PC-3 (cell line): Measurements from ENCODE around the gene SCRN3. TPM values are rescaled to one million over a fixed set of nuclear protein-coding genes. Genes with fewer than 3 reads are reported as not detected.
"Not testable (repeated sequence)": the region's sequence is repeated elsewhere in the genome, so short reads cannot be mapped to it uniquely, and the experiment has no call there.

Experiments used
- ATAC-seq: fragments of 200-7000 bp; cut with Tn5 transposase; 2 replicates; pipeline ENCODE4 v1.9.1; 2020; ENCODE audit warnings: mild to moderate bottlenecking, moderate library complexity
- BruUV-seq: library from RNA; stranded (reverse); fragments of 400-500 nt; replicated peaks from 2 replicates; lab custom pipeline; 2021; lab: Mats Ljungman, UMichigan
- CTCF ChIA-PET: fragments of 300-600 bp; sonication (Branson Sonifier 250); formaldehyde crosslinking; loops from one replicate; lab custom pipeline; 2022; ENCODE audit warnings: antibody characterized with exemption; lab: Charles Lee
- POLR2A ChIA-PET: fragments of 300-600 bp; sonication (Branson Sonifier 250); formaldehyde crosslinking; loops from one replicate; lab custom pipeline; 2022; ENCODE audit warnings: antibody characterized with exemption; ENCODE audit not compliant: unreplicated experiment; lab: Charles Lee
- DNase-seq: peaks from one replicate; pipeline ENCODE4 v3.0.0-alpha.2; 2015
- H2AFZ ChIP-seq: fragments of 300-600 bp; sonication (generic); 2 replicates; pipeline ENCODE4 v1.6.0; 2016; ENCODE audit warnings: antibody characterized with exemption, low read length
- H3F3A ChIP-seq: fragments of 300-600 bp; sonication (generic); one replicate; pipeline ENCODE4 v1.6.0; 2017; ENCODE audit warnings: antibody characterized with exemption, low read length, control low read depth, mild to moderate bottlenecking; ENCODE audit not compliant: unreplicated experiment
- H3K27ac ChIP-seq: fragments of 300-600 bp; sonication (generic); 2 replicates; pipeline ENCODE4 v1.5.1; 2016; ENCODE audit warnings: mild to moderate bottlenecking, low read length
- H3K27me3 ChIP-seq: fragments of 300-600 bp; sonication (generic); 2 replicates; pipeline ENCODE4 v1.6.1; 2016; ENCODE audit warnings: low read length, mixed read lengths
- H3K36me3 ChIP-seq: fragments of 300-600 bp; sonication (generic); 2 replicates; pipeline ENCODE4 v1.6.1; 2016; ENCODE audit warnings: low read depth, mixed run types, low read length, mixed read lengths
- H3K4me1 ChIP-seq: fragments of 300-600 bp; sonication (generic); 2 replicates; pipeline ENCODE4 v1.5.1; 2016; ENCODE audit warnings: low read length; ENCODE audit not compliant: insufficient read depth
- H3K4me2 ChIP-seq: fragments of 300-600 bp; sonication (generic); 2 replicates; pipeline ENCODE4 v1.6.0; 2016; ENCODE audit warnings: low read length
- H3K4me3 ChIP-seq: fragments of 300-600 bp; sonication (generic); 2 replicates; pipeline ENCODE4 v1.5.1; 2016; ENCODE audit warnings: mild to moderate bottlenecking, low read length, mixed read lengths
- H3K79me2 ChIP-seq: fragments of 300-600 bp; sonication (generic); 2 replicates; pipeline ENCODE4 v1.6.1; 2017; ENCODE audit warnings: low read length, mixed read lengths
- H3K9ac ChIP-seq: fragments of 300-600 bp; sonication (generic); 2 replicates; pipeline ENCODE4 v1.6.0; 2016; ENCODE audit warnings: mild to moderate bottlenecking, low read length
- H3K9me2 ChIP-seq: fragments of 300-600 bp; sonication (generic); replicated peaks from 2 replicates; pipeline ENCODE4 v1.6.1; 2016; ENCODE audit warnings: mixed run types, low read length, mixed read lengths
- H3K9me3 ChIP-seq: fragments of 300-600 bp; sonication (generic); 2 replicates; pipeline ENCODE4 v1.6.1; 2016; ENCODE audit warnings: low read length, mixed read lengths
- H4K20me1 ChIP-seq: fragments of 300-600 bp; sonication (generic); 2 replicates; pipeline ENCODE4 v1.6.1; 2016; ENCODE audit warnings: low read length, mixed read lengths
- CTCF ChIP-seq: fragments of 300-600 bp; sonication (generic); conservative IDR thresholded peaks from 2 replicates; pipeline ENCODE4 v1.5.1; 2017; ENCODE audit warnings: antibody characterized with exemption, low read depth, mild to moderate bottlenecking, low read length
- EZH2 ChIP-seq: fragments of 300-600 bp; sonication (generic); IDR thresholded peaks from one replicate; pipeline ENCODE4 v1.6.1; 2017; ENCODE audit warnings: antibody characterized with exemption, mild to moderate bottlenecking, low read length; ENCODE audit not compliant: unreplicated experiment
- EZH2phosphoT487 ChIP-seq: fragments of 300-600 bp; sonication (generic); IDR thresholded peaks from 2 replicates; pipeline ENCODE4 v1.6.1; 2018; ENCODE audit warnings: mild to moderate bottlenecking, antibody characterized with exemption, low read length, borderline replicate concordance
- intact Hi-C: fragments of 100-400 bp; cut with micrococcal nuclease; formaldehyde crosslinking; loops from 2 replicates; pipeline ENCODE4 v1.9.0; 2023
- total RNA-seq: library from RNA; depleted of rRNA; stranded (reverse); fragments of >200 nt; gene quantifications from 2 replicates; pipeline ENCODE4 v1.2.3, GENCODE V29; 2014

Gene SCRN3
- total RNA-seq, 1 experiment from 2014 or later = 26.6 TPM

- no peak overlapping the region for H3K4me2 ChIP-seq
- ATAC-seq = no peak
- CTCF ChIA-PET = no interaction called here
Measured at GRCh38 chr2:174400853-174401252, 5.3 kb downstream of the SCRN3 start.

DNA sequence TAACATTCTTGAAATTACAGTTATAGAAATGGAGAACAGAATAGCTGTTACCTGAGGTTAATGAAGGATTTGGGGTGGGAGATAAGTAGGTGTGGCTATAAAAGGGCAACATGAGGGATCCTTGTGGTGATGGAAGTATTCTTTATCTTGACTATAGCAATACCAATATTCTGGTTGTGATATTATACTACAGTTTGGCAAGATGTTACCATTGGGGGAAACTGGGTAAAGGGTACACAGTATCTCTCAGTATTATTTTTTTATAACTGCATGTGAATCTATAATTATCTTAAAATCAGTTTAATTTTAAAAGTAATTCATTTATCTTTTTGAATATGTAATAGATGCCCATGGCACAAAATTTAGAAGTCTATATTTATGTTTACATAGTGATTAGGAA, 8.1 kb downstream of the SCRN3 start:
- no peak for DNase-seq
- no peak overlapping the region for H3K4me2 ChIP-seq
- H3K9ac ChIP-seq = no peak overlapping the region
- H3K9me2 ChIP-seq = no peaks in the 10 kb centered on the region
- no peaks in the 10 kb centered on the region for H3K27me3 ChIP-seq
- H3K27ac ChIP-seq = no peak overlapping the region
- no peaks in the 10 kb centered on the region for H3K4me1 ChIP-seq
- H3K36me3 ChIP-seq = no peaks in the 10 kb centered on the region; the same call in 1 of the 2 replicates
- no peaks in the 10 kb centered on the region for H3F3A ChIP-seq
- no peaks in the 10 kb centered on the region for H3K9me3 ChIP-seq
- intact Hi-C loops = no loop called here
- BruUV-seq = no TSS peak
- no peak for ATAC-seq
- no peaks in the 10 kb centered on the region for H4K20me1 ChIP-seq
- POLR2A ChIA-PET = no interaction called here
- no peak overlapping the region for H3K4me3 ChIP-seq
- TF ChIP-seq EZH2 (no peak), EZH2phosphoT487 (no peak), CTCF (no peak)
- H3K79me2 ChIP-seq = no peaks in the 10 kb centered on the region
- CTCF ChIA-PET = no interaction called here
- H2AFZ ChIP-seq = no peak overlapping the region

More at GRCh38 chr2:174400853-174401252, 5.3 kb downstream of the SCRN3 start:
- BruUV-seq = no TSS peak
- no peaks in the 10 kb centered on the region for H4K20me1 ChIP-seq
- no peaks in the 10 kb centered on the region for H3K9me3 ChIP-seq
- H3K79me2 ChIP-seq = no peaks in the 10 kb centered on the region
- H3K4me1 ChIP-seq = no peaks in the 10 kb centered on the region
- DNase-seq = no peak
- H3K9ac ChIP-seq = no peak overlapping the region
- POLR2A ChIA-PET = no interaction called here
- intact Hi-C loops = no loop called here
- H3K27ac ChIP-seq = no peak overlapping the region
- no peak overlapping the region for H2AFZ ChIP-seq
- no peaks in the 10 kb centered on the region for H3K27me3 ChIP-seq
- H3K36me3 ChIP-seq = no peaks in the 10 kb centered on the region; the same call in 1 of the 2 replicates
- no peak for TF ChIP-seq CTCF
- no peak for TF ChIP-seq EZH2
- no peak for TF ChIP-seq EZH2phosphoT487
- no peaks in the 10 kb centered on the region for H3F3A ChIP-seq
- no peaks in the 10 kb centered on the region for H3K9me2 ChIP-seq
- no peak overlapping the region for H3K4me3 ChIP-seq

DNA sequence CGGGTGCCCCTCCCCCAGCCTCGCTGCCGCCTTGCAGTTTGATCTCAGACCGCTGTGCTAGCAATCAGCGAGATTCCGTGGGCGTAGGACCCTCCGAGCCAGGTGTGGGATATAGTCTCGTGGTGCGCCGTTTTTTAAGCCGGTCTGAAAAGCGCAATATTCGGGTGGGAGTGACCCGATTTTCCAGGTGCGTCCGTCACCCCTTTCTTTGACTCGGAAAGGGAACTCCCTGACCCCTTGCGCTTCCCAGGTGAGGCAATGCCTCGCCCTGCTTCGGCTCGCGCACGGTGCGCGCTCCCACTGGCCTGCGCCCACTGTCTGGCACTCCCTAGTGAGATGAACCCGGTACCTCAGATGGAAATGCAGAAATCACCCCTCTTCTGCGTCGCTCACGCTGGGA, 14.5 kb downstream of the SCRN3 start:
- Histone ChIP-seq H3K9ac (peak overlapping the region; percentile 60), H3K4me2 (peak overlapping the region; percentile 80), H3K4me3 (peak overlapping the region; percentile 66), H2AFZ (peak overlapping the region; percentile 66), H3K27ac (peak overlapping the region; percentile 22; the same call in 1 of the 2 replicates), H3K79me2 (peaks cover 20% of the 10 kb centered on the region), H3K4me1 (peaks cover 10% of the 10 kb centered on the region)
- H3K9me2 ChIP-seq, DNase-seq, intact Hi-C loops, H3K9me3 ChIP-seq, H4K20me1 ChIP-seq, H3K27me3 ChIP-seq, H3K36me3 ChIP-seq, POLR2A ChIA-PET, H3F3A ChIP-seq, ATAC-seq, CTCF ChIA-PET: not testable (repeated sequence)
- TSS peak; percentile 79 for BruUV-seq
